OCI-LY3 (cell line): ENCODE data around the gene LRBA.

ENCODE experiments used
- H2AFZ ChIP-seq: fragments of 200-600, 300-600 bp; shearing (Covaris generic); 2 replicates; pipeline ENCODE4 v1.6.0; 2014; ENCODE audit warnings: antibody characterized with exemption, low read depth, low read length
- H3K27ac ChIP-seq: fragments of 200-600, 300-600 bp; sonication (generic); 2 replicates; pipeline ENCODE4 v1.5.1; 2014; ENCODE audit warnings: mild to moderate bottlenecking, low read length, moderate library complexity, mixed read lengths
- H3K27me3 ChIP-seq: fragments of 200-600, 300-600 bp; sonication (generic); 2 replicates; pipeline ENCODE4 v1.6.1; 2014; ENCODE audit warnings: low read depth, low read length, mixed read lengths
- H3K36me3 ChIP-seq: fragments of 200-600, 300-600 bp; sonication (generic); replicated peaks from 2 replicates; pipeline ENCODE3; 2014; ENCODE audit warnings: low read depth, low read length, mixed read lengths
- H3K4me1 ChIP-seq: fragments of 300-600, 200-600 bp; sonication (generic); 2 replicates; pipeline ENCODE4 v1.6.1; 2014; ENCODE audit warnings: low read length, mixed read lengths
- H3K4me2 ChIP-seq: fragments of 200-600, 300-600 bp; sonication (generic); 2 replicates; pipeline ENCODE4 v1.6.1; 2014; ENCODE audit warnings: low read length, mixed read lengths
- H3K4me3 ChIP-seq: fragments of 300-600, 200-600 bp; sonication (generic); 2 replicates; pipeline ENCODE4 v1.5.1; 2014; ENCODE audit warnings: antibody characterized with exemption, mild to moderate bottlenecking, low read length, moderate library complexity
- H3K79me2 ChIP-seq: fragments of 300-600, 200-600 bp; shearing (Covaris generic); 2 replicates; pipeline ENCODE4 v1.6.1; 2014; ENCODE audit warnings: mild to moderate bottlenecking, low read length, mixed read lengths
- H3K9ac ChIP-seq: fragments of 300-600, 200-600 bp; shearing (Covaris generic); 2 replicates; pipeline ENCODE4 v1.6.0; 2014; ENCODE audit warnings: mild to moderate bottlenecking, low read length, moderate library complexity
- H3K9me3 ChIP-seq: fragments of 200-600, 300-600 bp; shearing (Covaris generic); 2 replicates; pipeline ENCODE4 v1.6.1; 2014; ENCODE audit warnings: low read length, mixed read lengths; ENCODE audit not compliant: insufficient read depth
- H4K20me1 ChIP-seq: fragments of 200-600, 300-600 bp; sonication (generic); 2 replicates; pipeline ENCODE4 v1.6.1; 2016; ENCODE audit warnings: low read length, mixed read lengths; ENCODE audit not compliant: insufficient read depth
- CTCF ChIP-seq: fragments of 200-600, 300-600 bp; sonication (generic); IDR thresholded peaks from 2 replicates; pipeline ENCODE4 v1.5.1; 2014; ENCODE audit warnings: antibody characterized with exemption, low read length, low read depth
- EZH2phosphoT487 ChIP-seq: fragments of 200-600 bp; shearing (Covaris generic); IDR thresholded peaks from 2 replicates; pipeline ENCODE4 v1.6.1; 2018; ENCODE audit warnings: antibody characterized with exemption, mixed run types, low read depth

Gene LRBA

GRCh38 chr4:150425161-150425560 is 589.9 kb downstream of the LRBA start:
- H3K4me3 ChIP-seq: no peak overlapping the region
- no peak overlapping the region for H3K9ac ChIP-seq
- no peaks in the 10 kb centered on the region for H3K36me3 ChIP-seq
- H3K79me2 ChIP-seq: no peaks in the 10 kb centered on the region
- TF ChIP-seq CTCF (no peak), EZH2phosphoT487 (no peak)
- no peak overlapping the region for H2AFZ ChIP-seq
- no peaks in the 10 kb centered on the region for H3K9me3 ChIP-seq
- H3K4me1 ChIP-seq: no peaks in the 10 kb centered on the region
- H3K27me3 ChIP-seq: no peaks in the 10 kb centered on the region
- H4K20me1 ChIP-seq: no peaks in the 10 kb centered on the region
- H3K4me2 ChIP-seq: no peak overlapping the region
- H3K27ac ChIP-seq: no peak overlapping the region

DNA sequence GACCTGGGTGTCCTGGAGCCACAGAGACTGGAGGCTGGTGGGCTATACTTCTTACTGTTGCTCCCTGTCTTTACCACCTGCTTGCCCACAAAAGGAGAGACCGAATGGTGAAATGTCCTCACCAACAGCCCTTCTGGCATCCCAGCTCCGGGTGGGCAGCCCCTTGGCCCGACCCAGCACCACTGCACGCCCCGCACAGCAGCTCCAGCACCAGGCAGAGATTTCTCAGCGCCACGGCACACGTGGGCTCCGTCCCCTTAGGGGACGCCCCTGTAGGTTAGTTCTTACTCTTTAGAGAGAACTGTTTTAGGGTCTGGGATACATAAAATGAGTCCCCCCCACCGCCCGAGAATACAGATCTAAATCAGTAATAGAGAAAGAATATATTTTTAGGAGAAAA is 591.6 kb downstream of the LRBA start:
- no peak for TF ChIP-seq CTCF
- no peak for TF ChIP-seq EZH2phosphoT487
- no peak overlapping the region for H3K9ac ChIP-seq
- H3K79me2 ChIP-seq: no peaks in the 10 kb centered on the region
- H3K4me1 ChIP-seq: no peaks in the 10 kb centered on the region
- H3K27me3 ChIP-seq: no peaks in the 10 kb centered on the region
- H3K4me2 ChIP-seq: no peak overlapping the region
- H3K36me3 ChIP-seq: no peaks in the 10 kb centered on the region
- no peak overlapping the region for H3K4me3 ChIP-seq
- H4K20me1 ChIP-seq: no peaks in the 10 kb centered on the region
- H3K27ac ChIP-seq: no peak overlapping the region
- no peaks in the 10 kb centered on the region for H3K9me3 ChIP-seq
- no peak overlapping the region for H2AFZ ChIP-seq

DNA sequence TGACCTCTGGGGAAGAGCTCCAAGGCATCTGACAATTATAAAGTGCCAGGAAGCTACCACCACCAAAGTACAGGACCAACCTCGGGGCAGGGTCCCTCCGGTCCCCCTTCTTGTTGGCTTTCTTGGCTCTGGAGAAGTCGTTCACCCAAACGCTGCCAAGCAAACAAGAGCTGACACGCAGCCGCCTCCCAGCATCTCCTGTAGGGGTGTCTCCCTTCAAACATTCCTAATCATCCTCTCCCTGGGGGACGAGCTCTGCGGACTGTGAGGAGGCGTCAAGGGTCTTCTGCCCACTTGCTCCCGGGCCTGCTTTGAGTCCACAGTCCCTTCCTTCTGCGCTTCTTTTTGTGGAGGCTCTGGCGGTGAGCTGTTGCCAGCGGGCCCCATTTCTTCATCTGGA is 592.0 kb downstream of the LRBA start:
- Histone ChIP-seq H3K36me3 (no peaks in the 10 kb centered on the region), H3K9ac (no peak overlapping the region), H3K4me3 (no peak overlapping the region), H3K27me3 (no peaks in the 10 kb centered on the region), H3K79me2 (no peaks in the 10 kb centered on the region), H4K20me1 (no peaks in the 10 kb centered on the region), H3K9me3 (no peaks in the 10 kb centered on the region), H3K4me2 (no peak overlapping the region), H2AFZ (no peak overlapping the region), H3K27ac (no peak overlapping the region), H3K4me1 (no peaks in the 10 kb centered on the region)
- TF ChIP-seq EZH2phosphoT487: no peak
- TF ChIP-seq CTCF: no peak

GRCh38 chr4:150421612-150422011 is 593.5 kb downstream of the LRBA start:
- Histone ChIP-seq H4K20me1 (no peaks in the 10 kb centered on the region), H2AFZ (no peak overlapping the region), H3K9ac (no peak overlapping the region), H3K4me2 (no peak overlapping the region), H3K36me3 (no peaks in the 10 kb centered on the region), H3K79me2 (no peaks in the 10 kb centered on the region), H3K27ac (no peak overlapping the region), H3K9me3 (no peaks in the 10 kb centered on the region), H3K27me3 (no peaks in the 10 kb centered on the region), H3K4me3 (no peak overlapping the region), H3K4me1 (no peaks in the 10 kb centered on the region)
- TF ChIP-seq EZH2phosphoT487: no peak
- TF ChIP-seq CTCF: no peak
